ENCODE data around the gene STAT4.
A peak's percentile ranks its signal among the peaks of the same experiment; 100 is the strongest.

The STAT4 gene

DNA sequence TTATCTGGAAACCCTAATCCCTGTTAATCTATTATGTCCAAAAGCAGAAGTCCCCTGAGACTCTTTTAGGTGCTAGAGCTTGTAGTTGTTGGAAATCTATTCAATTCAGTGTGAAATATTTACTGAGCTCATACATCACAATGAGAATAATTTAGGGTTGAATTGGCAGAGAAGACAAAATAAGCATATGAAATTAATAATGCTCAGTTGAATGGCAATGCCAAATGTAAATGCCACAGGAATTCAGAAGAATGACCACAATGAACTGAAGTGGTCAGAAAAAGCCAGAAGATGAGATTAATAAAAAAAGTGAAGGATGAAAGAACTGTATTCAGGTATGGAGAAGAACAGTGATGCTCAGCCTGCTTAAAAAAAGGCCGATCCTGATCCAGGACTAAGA lies 8.0 kb upstream of the STAT4 start:
- Histone ChIP-seq H3K4me1 (ENCODE audit: control insufficient read depth, insufficient read depth, low read length) (no peaks in the 10 kb centered on the region), H3K36me3 (ENCODE audit: control insufficient read depth in 2 of 2, insufficient read depth in 2 of 2, low read length in 2 of 2) (no peaks in the 10 kb centered on the region)

GRCh38 chr2:191158193-191158592 lies 7.4 kb upstream of the STAT4 start:
- H3K36me3 ChIP-seq (ENCODE audit: control insufficient read depth in 2 of 2, insufficient read depth in 2 of 2, low read length in 2 of 2), result no peaks in the 10 kb centered on the region
- no peak overlapping the region for H3K9ac ChIP-seq (ENCODE audit: low read length in 2 of 2)
- H3K4me3 ChIP-seq (ENCODE audit: low read length in 2 of 2), result no peak overlapping the region
- no peaks in the 10 kb centered on the region for H3K27me3 ChIP-seq (ENCODE audit: control insufficient read depth in 1 of 2, insufficient read depth in 2 of 2, low read length in 2 of 2)
- no peaks in the 10 kb centered on the region for H3K4me1 ChIP-seq (ENCODE audit: control insufficient read depth, insufficient read depth, low read length)
- H3K9me3 ChIP-seq (ENCODE audit: control insufficient read depth in 2 of 2, low read length in 2 of 2), result no peaks in the 10 kb centered on the region
- no peak overlapping the region for H3K27ac ChIP-seq (ENCODE audit: low read length)

More for the DNA sequence above, 8.0 kb upstream of the STAT4 start:
- Histone ChIP-seq H3K9ac (ENCODE audit: low read length in 2 of 2) (no peak overlapping the region), H3K4me3 (ENCODE audit: low read length in 2 of 2) (no peak overlapping the region), H3K27ac (ENCODE audit: low read length) (no peak overlapping the region), H3K9me3 (ENCODE audit: control insufficient read depth in 2 of 2, low read length in 2 of 2) (no peaks in the 10 kb centered on the region), H3K27me3 (ENCODE audit: control insufficient read depth in 1 of 2, insufficient read depth in 2 of 2, low read length in 2 of 2) (no peaks in the 10 kb centered on the region)

DNA sequence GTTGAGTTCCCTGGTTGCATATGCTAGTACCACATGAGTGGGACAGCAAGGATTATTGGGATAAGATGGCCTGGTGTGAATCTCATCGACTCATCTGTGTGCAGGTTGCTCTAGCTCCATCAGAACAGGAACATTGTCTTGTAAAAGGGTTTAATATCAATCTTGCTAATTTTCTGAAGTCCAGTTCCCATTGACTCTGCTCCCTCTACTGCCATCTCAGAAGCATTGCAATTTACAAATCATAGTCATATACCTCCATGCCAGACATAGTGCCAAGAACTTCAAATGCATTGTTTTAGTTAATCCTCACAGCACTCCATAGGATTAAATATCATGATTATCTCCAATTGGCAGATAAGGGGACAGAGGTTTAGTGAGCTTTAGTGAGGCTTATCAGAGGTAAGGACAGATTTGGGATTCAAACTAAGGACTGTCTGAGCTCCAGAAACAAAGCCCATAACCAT lies 4.8 kb upstream of the STAT4 start:
- peaks cover 5% of the 10 kb centered on the region for H3K4me1 ChIP-seq (ENCODE audit: control insufficient read depth, insufficient read depth, low read length)
- no peak overlapping the region for H3K4me3 ChIP-seq (ENCODE audit: low read length in 2 of 2)
- no peak overlapping the region for H3K9ac ChIP-seq (ENCODE audit: low read length in 2 of 2)
- no peaks in the 10 kb centered on the region for H3K36me3 ChIP-seq (ENCODE audit: control insufficient read depth in 2 of 2, insufficient read depth in 2 of 2, low read length in 2 of 2)
- H3K9me3 ChIP-seq (ENCODE audit: control insufficient read depth in 2 of 2, low read length in 2 of 2), result no peaks in the 10 kb centered on the region
- H3K27ac ChIP-seq (ENCODE audit: low read length), result no peak overlapping the region
- H3K27me3 ChIP-seq (ENCODE audit: control insufficient read depth in 1 of 2, insufficient read depth in 2 of 2, low read length in 2 of 2), result peaks cover 5 to 8% of the 10 kb centered on the region in 2 donors

DNA sequence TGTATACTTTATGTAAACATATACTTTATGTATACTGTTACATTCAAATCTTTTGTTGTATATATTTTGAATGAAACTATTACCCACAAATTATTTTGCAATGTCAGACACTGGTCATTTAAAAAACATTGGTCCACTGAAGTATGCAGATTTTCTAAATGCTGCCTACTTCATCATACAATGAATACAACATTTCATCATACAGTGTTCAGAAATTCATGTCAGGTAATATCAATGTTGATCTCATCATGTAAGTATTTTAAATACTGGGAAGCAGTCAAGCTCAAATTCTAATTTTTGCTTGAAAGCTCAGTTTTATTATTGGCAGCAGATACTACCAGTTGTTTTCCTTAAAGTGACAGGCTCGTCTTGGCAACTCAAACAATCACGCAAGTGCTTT lies 2.9 kb upstream of the STAT4 start:
- H3K27me3 ChIP-seq (ENCODE audit: control insufficient read depth in 1 of 2, insufficient read depth in 2 of 2, low read length in 2 of 2), result peaks cover 5 to 8% of the 10 kb centered on the region in 2 donors
- peaks cover 5% of the 10 kb centered on the region for H3K4me1 ChIP-seq (ENCODE audit: control insufficient read depth, insufficient read depth, low read length)
- no peaks in the 10 kb centered on the region for H3K9me3 ChIP-seq (ENCODE audit: control insufficient read depth in 2 of 2, low read length in 2 of 2)
- H3K4me3 ChIP-seq (ENCODE audit: low read length in 2 of 2), result no peak overlapping the region
- H3K36me3 ChIP-seq (ENCODE audit: control insufficient read depth in 2 of 2, insufficient read depth in 2 of 2, low read length in 2 of 2), result no peaks in the 10 kb centered on the region
- H3K9ac ChIP-seq (ENCODE audit: low read length in 2 of 2), result no peak overlapping the region
- no peak overlapping the region for H3K27ac ChIP-seq (ENCODE audit: low read length)

- Histone ChIP-seq H3K27me3 (ENCODE audit: control insufficient read depth in 1 of 2, insufficient read depth in 2 of 2, low read length in 2 of 2) (peaks cover 5 to 8% of the 10 kb centered on the region in 2 donors), H3K9me3 (ENCODE audit: control insufficient read depth in 2 of 2, low read length in 2 of 2) (no peaks in the 10 kb centered on the region), H3K27ac (ENCODE audit: low read length) (no peak overlapping the region), H3K36me3 (ENCODE audit: control insufficient read depth in 2 of 2, insufficient read depth in 2 of 2, low read length in 2 of 2) (no peaks in the 10 kb centered on the region), H3K4me1 (ENCODE audit: control insufficient read depth, insufficient read depth, low read length) (peaks cover 5% of the 10 kb centered on the region), H3K9ac (ENCODE audit: low read length in 2 of 2) (no peak overlapping the region), H3K4me3 (ENCODE audit: low read length in 2 of 2) (no peak overlapping the region)
Measured at GRCh38 chr2:191152482-191153240, 1.9 kb upstream of the STAT4 start.

GRCh38 chr2:191151331-191151730 lies 537 bp upstream of the STAT4 start:
- Histone ChIP-seq H3K9ac (ENCODE audit: low read length in 2 of 2) (no peak overlapping the region), H3K9me3 (ENCODE audit: control insufficient read depth in 2 of 2, low read length in 2 of 2) (no peaks in the 10 kb centered on the region), H3K27me3 (ENCODE audit: control insufficient read depth in 1 of 2, insufficient read depth in 2 of 2, low read length in 2 of 2) (peaks cover 5 to 8% of the 10 kb centered on the region in 2 donors), H3K36me3 (ENCODE audit: control insufficient read depth in 2 of 2, insufficient read depth in 2 of 2, low read length in 2 of 2) (no peaks in the 10 kb centered on the region), H3K4me1 (ENCODE audit: control insufficient read depth, insufficient read depth, low read length) (peaks cover 5% of the 10 kb centered on the region), H3K4me3 (ENCODE audit: low read length in 2 of 2) (peak overlapping the region in 1 of 2 donors; percentile 71), H3K27ac (ENCODE audit: low read length) (no peak overlapping the region)

- peaks cover 5% of the 10 kb centered on the region for H3K4me1 ChIP-seq (ENCODE audit: control insufficient read depth, insufficient read depth, low read length)
- peak overlapping the region in 1 of 2 donors; percentile 65 for H3K9ac ChIP-seq (ENCODE audit: low read length in 2 of 2)
- no peak overlapping the region for H3K27ac ChIP-seq (ENCODE audit: low read length)
- H3K9me3 ChIP-seq (ENCODE audit: control insufficient read depth in 2 of 2, low read length in 2 of 2), result no peaks in the 10 kb centered on the region
- H3K4me3 ChIP-seq (ENCODE audit: low read length in 2 of 2), result peak overlapping the region; percentile 70 to 71
- H3K36me3 ChIP-seq (ENCODE audit: control insufficient read depth in 2 of 2, insufficient read depth in 2 of 2, low read length in 2 of 2), result no peaks in the 10 kb centered on the region
- H3K27me3 ChIP-seq (ENCODE audit: control insufficient read depth in 1 of 2, insufficient read depth in 2 of 2, low read length in 2 of 2), result peaks cover 5 to 8% of the 10 kb centered on the region in 2 donors
Measured at GRCh38 chr2:191150230-191150599, 579 bp downstream of the STAT4 start.

DNA sequence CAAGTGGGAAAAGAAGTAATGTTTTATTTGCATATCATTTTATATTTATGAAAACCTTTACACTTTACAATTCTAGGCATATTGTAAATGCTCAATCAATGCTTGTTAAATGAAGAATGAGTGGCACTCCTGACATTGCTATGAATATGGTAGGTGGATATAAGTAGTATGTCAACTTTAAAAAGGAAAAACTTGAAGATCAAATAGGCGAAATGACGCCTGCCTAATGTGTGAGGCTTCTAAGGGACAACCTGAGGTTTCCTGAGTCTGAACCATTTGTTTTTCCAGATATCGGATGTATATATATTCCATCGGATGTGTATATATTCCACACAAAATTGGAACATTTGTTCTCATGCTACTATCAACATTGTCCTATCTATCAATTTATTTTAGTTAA lies 1.4 kb downstream of the STAT4 start:
- Histone ChIP-seq H3K9me3 (ENCODE audit: control insufficient read depth in 2 of 2, low read length in 2 of 2) (no peaks in the 10 kb centered on the region), H3K36me3 (ENCODE audit: control insufficient read depth in 2 of 2, insufficient read depth in 2 of 2, low read length in 2 of 2) (no peaks in the 10 kb centered on the region), H3K27me3 (ENCODE audit: control insufficient read depth in 1 of 2, insufficient read depth in 2 of 2, low read length in 2 of 2) (peaks cover 5 to 8% of the 10 kb centered on the region in 2 donors), H3K4me1 (ENCODE audit: control insufficient read depth, insufficient read depth, low read length) (peaks cover 5% of the 10 kb centered on the region), H3K27ac (ENCODE audit: low read length) (no peak overlapping the region), H3K4me3 (ENCODE audit: low read length in 2 of 2) (no peak overlapping the region), H3K9ac (ENCODE audit: low read length in 2 of 2) (no peak overlapping the region)

GRCh38 chr2:191148791-191149190 lies 2.0 kb downstream of the STAT4 start:
- no peak overlapping the region for H3K4me3 ChIP-seq (ENCODE audit: low read length in 2 of 2)
- H3K27ac ChIP-seq (ENCODE audit: low read length), result no peak overlapping the region

GRCh38 chr2:191148281-191148680 lies 2.5 kb downstream of the STAT4 start:
- Histone ChIP-seq H3K27ac (ENCODE audit: low read length) (no peak overlapping the region), H3K4me3 (ENCODE audit: low read length in 2 of 2) (no peak overlapping the region), H3K36me3 (ENCODE audit: control insufficient read depth in 2 of 2, insufficient read depth in 2 of 2, low read length in 2 of 2) (no peaks in the 10 kb centered on the region), H3K9me3 (ENCODE audit: control insufficient read depth in 2 of 2, low read length in 2 of 2) (no peaks in the 10 kb centered on the region), H3K27me3 (ENCODE audit: control insufficient read depth in 1 of 2, insufficient read depth in 2 of 2, low read length in 2 of 2) (peaks cover 5 to 8% of the 10 kb centered on the region in 2 donors), H3K9ac (ENCODE audit: low read length in 2 of 2) (no peak overlapping the region), H3K4me1 (ENCODE audit: control insufficient read depth, insufficient read depth, low read length) (peaks cover 5% of the 10 kb centered on the region)

More at GRCh38 chr2:191148791-191149190, 2.0 kb downstream of the STAT4 start:
- no peaks in the 10 kb centered on the region for H3K9me3 ChIP-seq (ENCODE audit: control insufficient read depth in 2 of 2, low read length in 2 of 2)
- no peak overlapping the region for H3K9ac ChIP-seq (ENCODE audit: low read length in 2 of 2)
- peaks cover 5 to 8% of the 10 kb centered on the region in 2 donors for H3K27me3 ChIP-seq (ENCODE audit: control insufficient read depth in 1 of 2, insufficient read depth in 2 of 2, low read length in 2 of 2)
- no peaks in the 10 kb centered on the region for H3K36me3 ChIP-seq (ENCODE audit: control insufficient read depth in 2 of 2, insufficient read depth in 2 of 2, low read length in 2 of 2)
- peaks cover 5% of the 10 kb centered on the region for H3K4me1 ChIP-seq (ENCODE audit: control insufficient read depth, insufficient read depth, low read length)

DNA sequence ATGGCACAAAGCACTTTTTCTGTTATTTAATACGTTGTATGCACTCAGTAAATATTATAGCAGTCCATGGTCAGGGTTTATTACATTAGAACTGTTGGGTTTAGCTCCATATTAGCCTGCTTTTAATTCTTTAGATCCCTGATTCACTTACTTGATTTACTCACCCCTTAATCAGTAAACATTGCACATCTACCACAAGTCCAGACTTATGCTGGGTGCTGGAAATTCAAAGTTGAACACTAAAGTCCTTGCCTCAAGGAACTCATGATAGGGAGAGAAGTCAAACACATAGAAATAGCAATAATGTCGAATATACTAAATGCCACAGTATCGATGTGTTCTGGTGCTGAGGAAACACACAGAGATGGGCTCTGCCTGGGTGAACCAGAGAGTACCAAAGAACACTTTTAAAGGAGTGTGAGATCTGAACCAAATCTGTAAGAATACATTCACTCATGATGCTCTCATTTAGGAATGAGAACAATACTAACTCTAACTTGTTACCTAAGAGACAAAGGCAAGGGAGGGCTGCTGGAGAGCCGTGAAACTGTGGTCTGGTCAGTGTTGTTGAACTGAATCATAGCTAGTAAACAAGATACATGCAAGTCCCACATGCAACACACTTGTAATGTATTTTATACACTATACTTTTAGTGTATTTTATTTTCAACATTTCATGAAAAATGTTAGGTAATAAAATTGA lies 4.9 kb downstream of the STAT4 start:
- H3K4me1 ChIP-seq (ENCODE audit: control insufficient read depth, insufficient read depth, low read length), result peaks cover 2% of the 10 kb centered on the region
- H3K36me3 ChIP-seq (ENCODE audit: control insufficient read depth in 2 of 2, insufficient read depth in 2 of 2, low read length in 2 of 2), result no peaks in the 10 kb centered on the region
- no peak overlapping the region for H3K27ac ChIP-seq (ENCODE audit: low read length)
- H3K27me3 ChIP-seq (ENCODE audit: control insufficient read depth in 1 of 2, insufficient read depth in 2 of 2, low read length in 2 of 2), result peaks cover 0 to 3% of the 10 kb centered on the region in 2 donors
- H3K9me3 ChIP-seq (ENCODE audit: control insufficient read depth in 2 of 2, low read length in 2 of 2), result no peaks in the 10 kb centered on the region
- H3K9ac ChIP-seq (ENCODE audit: low read length in 2 of 2), result no peak overlapping the region
- no peak overlapping the region for H3K4me3 ChIP-seq (ENCODE audit: low read length in 2 of 2)
